ENCODE data around the gene C1QTNF8.

C1QTNF8 gene

GRCh38 chr16:1073566-1074378 lies 22.3 kb downstream of the C1QTNF8 start:
- no peak for TF ChIP-seq POLR2AphosphoS5 (IDR thresholded peaks at IDR 0.05; ENCODE audit: low read depth, low read length)
- TF ChIP-seq REST (IDR thresholded peaks at IDR 0.05; ENCODE audit: insufficient read depth in 1 of 2, low read depth in 2 of 2, low read length in 2 of 2): no peak
- no peak for TF ChIP-seq SIN3A (IDR thresholded peaks at IDR 0.05; ENCODE audit: borderline replicate concordance, insufficient read depth, low read length)
- no peak for TF ChIP-seq FOXP2 (optimal IDR thresholded peaks at IDR 0.05; ENCODE audit: borderline replicate concordance, extremely low read depth, extremely low read length, insufficient read depth)
- TF ChIP-seq TAF1 (IDR thresholded peaks at IDR 0.05; ENCODE audit: borderline replicate concordance, insufficient read depth, low read length): no peak

GRCh38 chr16:1073262-1073558 lies 22.8 kb downstream of the C1QTNF8 start:
- no peak for TF ChIP-seq REST (IDR thresholded peaks at IDR 0.05; ENCODE audit: insufficient read depth in 1 of 2, low read depth in 2 of 2, low read length in 2 of 2)
- no peak for TF ChIP-seq POLR2AphosphoS5 (IDR thresholded peaks at IDR 0.05; ENCODE audit: low read depth, low read length)
- TF ChIP-seq FOXP2 (optimal IDR thresholded peaks at IDR 0.05; ENCODE audit: borderline replicate concordance, extremely low read depth, extremely low read length, insufficient read depth): no peak
- no peak for TF ChIP-seq TAF1 (IDR thresholded peaks at IDR 0.05; ENCODE audit: borderline replicate concordance, insufficient read depth, low read length)
- TF ChIP-seq SIN3A (IDR thresholded peaks at IDR 0.05; ENCODE audit: borderline replicate concordance, insufficient read depth, low read length): no peak

- TF ChIP-seq REST (IDR thresholded peaks at IDR 0.05; ENCODE audit: insufficient read depth in 1 of 2, low read depth in 2 of 2, low read length in 2 of 2) (no peak), SIN3A (IDR thresholded peaks at IDR 0.05; ENCODE audit: borderline replicate concordance, insufficient read depth, low read length) (no peak), FOXP2 (optimal IDR thresholded peaks at IDR 0.05; ENCODE audit: borderline replicate concordance, extremely low read depth, extremely low read length, insufficient read depth) (no peak), TAF1 (IDR thresholded peaks at IDR 0.05; ENCODE audit: borderline replicate concordance, insufficient read depth, low read length) (no peak), POLR2AphosphoS5 (IDR thresholded peaks at IDR 0.05; ENCODE audit: low read depth, low read length) (no peak)
Measured at GRCh38 chr16:1072526-1073261, 23.4 kb downstream of the C1QTNF8 start, which contains the start of gene SSTR5. SSTR5 (plus strand) TSS chr16:1072747; CDS start chr16:1078869, 6,122 bp downstream.

- TF ChIP-seq TAF1 (IDR thresholded peaks at IDR 0.05; ENCODE audit: borderline replicate concordance, insufficient read depth, low read length): no peak
- TF ChIP-seq REST (IDR thresholded peaks at IDR 0.05; ENCODE audit: insufficient read depth in 1 of 2, low read depth in 2 of 2, low read length in 2 of 2): no peak
- no peak for TF ChIP-seq FOXP2 (optimal IDR thresholded peaks at IDR 0.05; ENCODE audit: borderline replicate concordance, extremely low read depth, extremely low read length, insufficient read depth)
- TF ChIP-seq SIN3A (IDR thresholded peaks at IDR 0.05; ENCODE audit: borderline replicate concordance, insufficient read depth, low read length): no peak
- no peak for TF ChIP-seq POLR2AphosphoS5 (IDR thresholded peaks at IDR 0.05; ENCODE audit: low read depth, low read length)
Measured at GRCh38 chr16:1071561-1072225, 24.4 kb downstream of the C1QTNF8 start.

All from PFSK-1 (cell line).